Fibroblast of skin of abdomen (primary cell): ENCODE measurements around the gene SDK2.

Experiments used
- DNase-seq: peaks from one replicate; pipeline ENCODE4 v3.0.0-alpha.2; 2013

Gene SDK2

DNA sequence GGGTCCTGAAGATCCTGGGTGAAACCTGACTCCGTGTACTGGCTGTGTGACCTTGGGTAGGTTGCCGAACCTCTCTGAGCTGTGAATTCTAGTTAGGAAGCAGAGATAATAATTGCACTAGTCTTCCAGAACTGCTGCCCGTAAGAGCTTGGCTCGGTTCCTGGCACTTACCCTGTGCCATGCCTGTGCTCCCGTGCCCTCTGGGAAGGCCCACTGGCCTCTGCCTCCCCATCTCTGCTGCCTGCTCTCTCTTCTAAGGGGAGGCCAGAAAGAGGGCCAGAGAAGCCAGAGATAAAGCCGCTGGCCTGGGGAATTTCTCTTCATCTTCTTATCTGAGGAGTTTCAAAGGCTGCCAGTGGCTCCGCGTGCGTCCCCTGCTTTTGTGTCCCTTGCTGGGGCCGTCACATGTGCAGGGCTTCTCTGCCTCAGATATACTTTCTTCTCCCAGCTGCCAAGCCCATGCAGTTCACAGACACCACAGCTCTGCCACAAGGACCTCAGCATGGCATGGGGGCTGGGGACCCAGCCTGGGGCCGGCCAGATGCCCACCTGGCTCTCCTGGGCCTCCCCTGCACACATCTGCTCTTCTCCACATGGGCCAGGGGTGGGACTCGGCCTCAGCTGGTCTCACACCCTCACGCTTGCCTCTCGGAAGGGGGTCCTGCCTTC lies 145.2 kb downstream of the SDK2 start:
- no peak for DNase-seq

DNA sequence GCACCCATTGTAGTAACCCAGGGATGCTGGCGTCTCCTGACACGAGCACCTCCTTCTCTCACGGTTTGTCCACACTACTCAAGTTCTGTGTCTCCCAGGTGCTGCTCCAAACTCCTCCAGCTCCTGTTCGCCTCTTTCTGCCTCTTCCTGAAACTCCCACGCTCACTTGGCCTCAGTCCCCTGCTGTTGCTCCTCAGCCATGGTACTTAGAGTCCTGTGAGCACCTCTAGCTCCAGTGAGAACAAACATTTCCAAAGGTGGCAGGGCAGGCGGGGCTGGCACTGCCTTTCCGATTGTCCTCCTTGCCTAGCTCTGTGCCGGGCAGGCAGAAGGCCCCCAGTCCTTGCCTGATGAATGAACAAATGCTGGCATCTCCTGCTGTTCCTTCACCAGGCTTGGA lies 146.1 kb downstream of the SDK2 start:
- no peak for DNase-seq

DNA sequence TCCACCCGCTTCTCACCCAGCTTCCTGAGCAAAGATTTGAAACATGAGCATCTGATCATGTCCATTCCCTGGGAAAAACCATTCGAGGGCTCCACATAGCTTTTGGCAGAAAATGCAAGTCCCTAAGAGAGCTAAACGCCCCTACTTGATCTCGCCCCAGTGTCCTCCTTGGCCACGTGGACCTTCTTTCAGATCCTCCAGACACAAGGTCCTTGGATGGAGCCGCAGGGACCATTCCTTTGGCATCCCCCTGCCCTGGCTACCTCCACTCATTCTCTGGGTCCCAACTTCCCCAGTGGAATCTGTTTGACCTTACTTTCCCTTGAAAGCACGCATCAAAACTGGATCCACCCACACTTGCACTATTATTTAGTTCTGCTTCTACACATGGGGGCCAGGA lies 146.5 kb downstream of the SDK2 start:
- no peak for DNase-seq

DNA sequence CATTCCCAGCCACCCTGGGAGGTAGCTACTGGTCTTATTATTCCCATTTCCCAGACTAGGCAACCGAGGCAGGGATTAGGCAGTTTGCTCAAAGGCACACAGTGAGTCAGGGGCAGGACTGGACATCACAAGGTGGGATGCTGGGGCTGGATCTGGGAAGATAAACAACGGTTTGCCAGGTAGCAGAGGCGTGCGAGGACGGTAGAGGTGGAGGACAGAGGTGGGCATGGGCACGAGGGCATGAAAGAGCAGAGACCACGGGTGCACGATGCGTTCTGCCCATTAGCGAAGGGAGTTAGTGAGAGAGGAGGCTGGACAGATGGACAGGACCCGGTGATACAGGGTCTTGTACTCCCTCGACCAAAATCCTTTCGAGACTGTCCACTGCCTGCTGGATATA lies 148.0 kb downstream of the SDK2 start:
- DNase-seq, result no peak

DNA sequence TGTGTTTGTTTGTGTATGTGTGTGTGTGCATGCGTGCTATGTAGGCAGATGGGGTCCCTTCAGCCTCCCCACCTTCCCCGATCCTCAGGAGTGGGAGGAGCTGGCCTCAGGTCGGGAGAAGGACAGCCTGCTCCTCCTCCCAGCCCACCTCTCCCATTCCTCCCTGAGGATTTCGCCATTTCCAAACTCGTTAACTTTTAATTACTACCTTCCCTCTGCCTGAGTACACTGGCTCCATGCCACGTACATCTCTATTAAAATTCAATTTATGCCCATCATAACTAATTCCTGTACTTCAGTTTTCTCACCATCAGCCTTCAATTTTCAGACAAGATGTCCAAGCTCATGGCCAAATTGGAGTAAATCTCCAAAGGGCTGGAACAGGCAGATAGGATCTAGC lies 148.6 kb downstream of the SDK2 start:
- no peak for DNase-seq

DNA sequence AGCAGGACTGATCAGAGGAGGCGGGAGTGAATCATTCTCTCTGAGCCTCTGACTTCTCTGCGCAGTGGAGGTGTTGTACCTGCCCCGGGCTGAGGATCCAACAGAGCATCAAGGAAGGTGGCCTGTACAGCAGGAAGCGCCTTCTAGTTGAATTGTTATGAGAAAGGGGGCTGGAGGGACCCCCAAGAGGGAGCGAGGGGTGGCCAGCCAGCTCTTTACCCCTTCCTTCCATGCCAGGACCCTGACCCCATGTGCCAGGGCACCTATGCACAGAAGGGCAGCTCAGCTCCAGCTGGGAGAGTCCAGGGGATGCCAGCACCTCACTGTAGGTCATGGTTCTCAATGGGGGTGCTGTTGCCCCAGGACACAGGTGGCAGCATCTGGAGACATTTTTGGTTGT lies 149.3 kb downstream of the SDK2 start:
- DNase-seq, result no peak

DNA sequence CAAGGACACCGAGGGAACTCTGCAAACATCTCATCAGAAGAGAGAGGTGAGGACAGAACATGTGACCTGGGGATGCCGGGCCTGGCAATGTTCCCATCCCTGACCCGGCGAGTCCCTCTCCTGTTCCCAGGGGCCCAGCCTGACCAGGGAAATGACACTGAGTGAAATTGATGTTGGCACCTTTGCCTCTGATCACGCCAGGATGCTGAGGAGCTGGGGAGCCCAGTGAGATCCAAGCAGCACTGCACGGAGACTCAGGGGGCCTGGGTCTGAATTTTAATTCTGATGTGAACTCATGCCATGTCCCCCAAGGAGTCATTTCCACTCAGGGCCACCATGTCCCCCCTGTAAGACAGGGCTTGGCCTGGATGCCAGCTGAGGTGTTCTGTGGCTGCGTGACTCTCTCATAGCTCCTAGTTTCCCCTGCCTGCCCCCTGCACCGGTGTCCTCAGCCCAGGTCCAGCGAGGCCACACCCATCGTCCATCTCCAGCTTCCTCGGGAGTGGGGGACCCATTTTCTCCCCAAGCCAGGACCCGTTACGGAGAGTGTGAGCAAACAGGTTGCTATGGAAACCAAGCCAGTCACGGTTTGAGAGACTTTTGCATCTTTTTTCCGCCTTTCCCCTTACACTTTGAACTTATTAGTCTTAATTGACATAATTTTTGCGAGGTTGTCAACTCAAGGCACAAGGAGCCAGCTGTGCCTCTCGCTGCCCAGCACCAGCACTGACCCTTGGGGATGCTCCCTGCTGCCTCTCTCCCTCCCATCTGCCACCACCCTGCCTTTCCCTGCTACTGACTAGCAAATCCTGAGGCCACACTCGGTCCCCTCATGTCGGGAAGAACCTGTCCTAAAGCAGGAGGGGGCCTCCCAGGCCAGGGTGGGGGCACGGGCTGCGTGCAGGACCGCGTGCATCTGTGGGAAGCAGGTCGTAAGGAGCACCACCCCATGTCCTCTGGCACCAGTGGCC lies 150.0 kb downstream of the SDK2 start:
- no peak for DNase-seq

DNA sequence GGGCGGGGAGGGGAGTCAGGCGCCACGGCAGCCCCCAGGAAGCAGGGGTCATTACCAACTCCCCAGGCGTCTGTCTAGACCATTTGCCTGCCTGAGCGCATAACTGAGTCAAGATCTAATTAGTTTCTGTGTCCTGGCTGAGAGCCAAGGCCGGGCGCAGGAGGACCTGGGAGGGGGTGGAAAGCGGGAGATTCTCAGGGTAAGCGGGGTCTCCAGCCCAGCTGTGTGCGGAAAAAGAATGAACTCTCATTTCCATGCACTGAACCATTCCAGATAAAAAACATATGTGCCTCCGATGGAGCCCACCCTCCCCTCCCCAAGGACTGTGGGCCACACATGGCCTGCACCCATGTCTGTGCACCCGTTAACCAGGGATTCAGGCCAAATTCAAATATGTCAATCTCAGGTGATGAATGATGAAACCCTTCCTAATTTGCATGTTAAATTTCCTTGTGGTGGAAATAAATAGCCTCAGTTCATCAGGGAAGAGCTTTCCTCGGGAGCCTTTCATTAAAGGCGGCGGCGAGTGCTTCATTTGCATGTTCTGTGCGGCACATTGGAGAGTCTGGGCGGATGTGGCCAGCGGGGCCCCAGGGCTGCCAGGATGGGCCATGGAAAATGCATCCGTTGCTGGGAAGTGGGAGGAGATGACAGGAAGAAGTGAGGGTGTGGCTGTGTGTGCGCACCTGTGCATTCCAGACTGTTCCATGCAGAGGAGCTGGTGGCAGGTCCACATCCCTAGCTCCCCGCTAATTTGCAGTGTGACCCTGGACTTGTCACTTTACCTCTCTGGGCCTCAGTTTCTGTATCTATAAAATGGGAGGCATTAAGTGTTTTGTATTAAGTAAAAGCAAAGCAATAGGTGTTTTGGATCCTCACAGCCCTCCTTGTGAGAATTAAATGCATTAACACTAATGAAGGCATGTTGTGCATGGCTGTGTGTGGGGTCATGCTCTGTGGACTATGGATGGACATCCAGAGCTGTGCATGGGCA lies 151.1 kb downstream of the SDK2 start:
- no peak for DNase-seq

DNA sequence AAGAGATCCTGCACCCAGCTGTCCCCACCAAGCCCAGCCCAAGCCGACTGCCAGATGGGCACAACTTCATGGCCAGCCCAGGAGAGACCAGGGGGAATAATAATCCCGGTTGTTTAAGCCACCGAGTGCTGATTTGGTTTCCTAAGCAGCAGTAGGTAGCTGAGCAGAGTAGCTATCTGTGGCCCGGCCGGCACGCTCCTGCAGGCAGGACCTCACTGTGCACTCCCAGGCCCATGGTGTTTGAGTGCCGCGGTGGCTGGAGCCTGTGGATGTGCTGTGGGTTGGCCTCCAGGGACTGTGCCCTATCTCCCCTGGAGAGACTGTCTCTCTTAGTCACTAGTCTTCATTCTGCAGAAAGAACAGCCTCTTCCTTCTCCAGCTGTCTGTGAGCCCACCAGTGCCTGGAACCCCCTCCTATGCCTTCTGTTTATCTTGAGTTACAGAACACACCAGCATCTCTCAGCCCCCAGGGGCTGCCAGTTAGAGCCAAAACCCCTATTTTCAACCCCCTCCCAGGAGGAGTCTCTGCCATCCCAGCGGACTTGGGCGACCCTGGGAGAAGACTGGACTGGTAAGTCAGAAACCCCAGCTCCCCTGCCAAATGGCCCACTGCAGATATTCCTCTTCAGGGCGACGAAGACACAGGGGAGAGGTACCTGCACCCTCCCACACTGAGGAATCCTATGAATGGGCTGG lies 152.0 kb downstream of the SDK2 start:
- no peak for DNase-seq

DNA sequence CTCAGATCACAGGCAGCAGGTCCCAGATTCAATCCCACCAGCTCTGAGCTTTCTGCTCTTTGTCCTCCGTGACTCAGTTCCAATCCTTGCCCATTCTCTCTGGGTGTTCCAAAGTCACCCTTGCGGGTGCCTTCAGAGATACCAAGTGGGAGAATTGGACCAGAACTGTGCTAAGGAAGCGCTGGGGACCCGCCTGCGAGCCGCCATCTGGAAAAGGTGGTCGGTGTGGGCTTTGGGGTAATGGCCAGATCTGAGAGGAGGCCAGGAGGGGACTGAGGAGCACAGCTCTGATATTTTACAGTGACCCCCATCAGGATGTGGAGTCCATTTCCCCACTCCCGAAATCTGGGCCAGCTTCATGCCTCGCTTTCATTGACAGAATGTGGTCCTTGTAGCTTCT lies 152.6 kb downstream of the SDK2 start:
- no peak for DNase-seq

DNA sequence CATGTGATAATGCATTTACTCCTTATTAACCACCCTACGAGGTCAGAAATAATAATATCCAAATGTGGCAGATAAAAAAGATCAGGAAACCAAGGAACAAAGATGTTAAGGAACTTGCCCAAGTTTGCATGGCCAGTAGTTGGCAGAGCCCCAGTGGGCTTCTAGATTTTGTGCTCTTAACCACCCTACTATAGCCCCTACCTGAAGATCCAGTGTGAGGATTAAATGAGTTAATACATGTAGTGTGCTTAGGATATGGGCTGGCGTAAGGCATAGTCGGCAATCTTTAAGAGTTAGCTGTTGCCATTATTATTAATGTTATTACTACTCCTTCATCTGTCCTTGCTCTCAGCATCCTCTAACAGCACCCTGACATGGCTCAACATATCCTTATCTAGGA lies 153.4 kb downstream of the SDK2 start:
- DNase-seq, result no peak

DNA sequence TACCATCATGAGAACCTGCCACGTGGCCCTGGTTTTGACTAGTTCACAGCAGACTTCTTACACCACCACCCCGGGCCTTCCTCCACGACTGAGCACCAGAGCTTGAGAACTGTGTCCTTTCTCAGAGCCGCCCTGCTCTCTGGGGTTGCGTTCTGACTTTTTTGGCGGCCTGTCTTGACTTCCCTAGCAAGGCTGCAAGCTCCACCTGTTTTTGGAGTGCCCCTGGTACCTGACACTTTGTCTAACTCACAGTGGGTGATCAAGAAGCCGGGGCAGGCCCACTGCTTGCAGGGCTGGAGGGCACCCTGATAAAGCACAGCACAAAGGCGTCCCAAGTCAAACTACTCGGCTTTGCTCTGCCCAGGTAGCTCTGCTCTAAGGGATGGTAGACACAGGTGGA lies 154.3 kb downstream of the SDK2 start:
- DNase-seq, result no peak

DNA sequence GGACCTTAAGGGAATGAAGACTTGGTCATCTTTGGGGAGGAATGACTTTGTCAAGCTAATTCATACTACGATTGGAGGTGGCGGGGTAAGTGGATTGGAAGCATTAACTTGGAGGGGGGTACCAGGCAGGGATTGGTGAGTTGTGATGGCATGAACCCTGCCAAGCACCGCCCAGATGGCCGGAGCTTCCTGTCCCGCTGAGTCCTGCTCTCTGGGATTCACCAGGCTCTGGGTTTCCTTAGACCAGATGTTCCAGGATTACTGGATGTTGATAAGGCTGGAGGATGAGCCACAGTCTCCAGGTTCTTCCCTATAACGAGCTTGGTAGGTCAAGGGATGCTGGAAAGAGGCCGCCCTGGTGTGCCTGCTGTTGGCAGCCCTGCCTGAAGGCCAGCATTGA lies 154.9 kb downstream of the SDK2 start:
- DNase-seq, result no peak

DNA sequence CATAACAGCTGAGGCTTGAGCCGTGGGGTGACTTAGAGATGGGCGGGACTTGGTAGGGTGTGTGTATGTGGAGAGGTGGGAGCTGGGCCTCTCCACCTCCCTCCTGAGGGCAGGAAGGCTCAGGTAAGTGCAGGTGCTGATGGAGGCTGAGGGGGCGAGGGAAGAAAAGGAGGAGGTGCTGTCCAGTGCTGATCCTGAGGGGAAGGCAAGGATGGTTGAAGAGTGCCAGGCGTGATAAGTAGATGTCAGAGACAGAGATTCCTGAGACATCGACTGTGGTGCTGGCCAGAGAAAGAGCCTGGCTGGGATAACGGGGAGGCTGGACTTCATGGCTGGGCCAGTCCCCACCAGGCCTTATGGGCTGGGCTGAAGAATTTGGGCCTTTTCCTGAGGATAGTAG lies 159.1 kb downstream of the SDK2 start:
- no peak for DNase-seq

DNA sequence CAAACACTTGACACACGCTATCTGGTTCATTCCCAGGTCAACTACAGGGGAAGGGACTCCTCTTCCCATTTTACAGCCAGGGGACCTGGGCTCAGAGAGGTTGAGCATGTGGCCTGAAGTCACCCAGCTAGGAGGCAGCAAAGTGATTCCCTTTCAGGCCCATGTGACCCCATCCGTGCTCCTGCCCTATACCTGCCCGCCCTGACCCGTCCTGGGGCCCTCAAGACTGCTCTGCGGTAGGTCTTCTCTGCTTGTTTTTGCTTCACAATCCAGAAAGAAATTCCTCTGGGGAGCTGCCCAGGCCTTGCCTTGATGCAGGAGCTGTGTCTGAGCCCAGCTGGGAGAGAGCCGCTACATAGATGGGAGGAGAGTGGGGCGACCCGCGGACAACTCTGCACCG lies 161.4 kb downstream of the SDK2 start:
- no peak for DNase-seq

DNA sequence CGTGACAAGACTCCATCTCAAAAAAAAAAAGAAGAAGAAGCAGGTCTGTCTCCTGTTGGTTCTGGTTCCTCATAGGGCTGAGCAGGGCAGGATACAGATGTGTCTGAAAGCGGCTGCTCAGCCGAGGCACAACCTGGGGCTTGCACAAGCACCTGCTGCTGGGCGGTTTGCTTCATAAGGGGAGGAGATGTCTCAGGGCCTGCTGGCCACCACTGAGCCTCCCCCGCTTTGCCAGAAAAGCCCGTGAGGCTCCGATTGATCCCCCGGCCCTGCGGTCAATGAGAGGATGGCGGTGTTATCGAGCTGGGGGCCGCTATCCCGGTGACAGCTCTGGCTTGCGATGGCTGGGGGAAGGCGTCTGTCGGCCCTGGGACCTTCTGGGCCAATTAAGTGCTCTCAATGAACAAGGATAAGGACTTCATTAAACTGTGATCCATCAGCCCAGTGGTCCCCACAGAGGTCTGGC lies 162.0 kb downstream of the SDK2 start:
- no peak for DNase-seq

DNA sequence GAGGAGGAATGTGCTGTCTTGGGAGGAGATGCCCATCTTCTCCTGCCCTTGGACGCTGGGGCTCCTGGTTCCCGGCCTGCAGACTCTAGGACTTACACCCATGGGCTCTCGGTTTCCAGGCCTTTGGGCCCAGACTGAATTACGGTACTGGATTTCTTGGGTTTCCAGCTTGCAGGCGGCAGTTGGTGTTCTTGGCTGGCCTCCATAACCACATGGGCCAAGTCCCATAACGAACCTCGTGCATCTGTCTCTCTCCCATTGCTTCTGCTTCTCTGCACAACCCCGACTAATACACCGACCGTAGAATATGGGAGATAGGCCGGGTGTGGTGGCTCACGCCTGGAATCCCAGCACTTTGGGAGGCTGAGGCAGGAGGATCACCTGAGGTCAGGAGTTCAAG lies 162.6 kb downstream of the SDK2 start:
- no peak for DNase-seq

DNA sequence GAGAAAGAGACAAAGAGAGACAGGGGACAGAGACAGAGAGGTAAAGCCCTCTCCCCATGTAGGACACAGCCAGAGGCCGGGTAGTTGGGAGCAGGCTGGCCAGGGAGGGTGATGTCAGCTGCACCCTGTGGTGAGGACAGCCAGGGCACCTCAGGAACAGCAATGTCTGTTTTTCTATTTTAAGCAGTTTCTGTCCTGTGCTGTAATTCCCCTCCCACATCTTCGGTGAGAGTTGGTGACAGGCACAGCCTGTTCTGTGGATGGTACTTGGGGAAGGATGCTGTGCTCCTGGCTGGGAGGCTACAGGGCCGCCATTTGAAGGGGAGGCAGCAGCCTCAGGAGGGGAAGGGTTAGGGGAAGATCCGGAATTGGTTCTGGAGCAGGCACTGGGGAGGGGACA lies 163.5 kb downstream of the SDK2 start:
- DNase-seq, result no peak

DNA sequence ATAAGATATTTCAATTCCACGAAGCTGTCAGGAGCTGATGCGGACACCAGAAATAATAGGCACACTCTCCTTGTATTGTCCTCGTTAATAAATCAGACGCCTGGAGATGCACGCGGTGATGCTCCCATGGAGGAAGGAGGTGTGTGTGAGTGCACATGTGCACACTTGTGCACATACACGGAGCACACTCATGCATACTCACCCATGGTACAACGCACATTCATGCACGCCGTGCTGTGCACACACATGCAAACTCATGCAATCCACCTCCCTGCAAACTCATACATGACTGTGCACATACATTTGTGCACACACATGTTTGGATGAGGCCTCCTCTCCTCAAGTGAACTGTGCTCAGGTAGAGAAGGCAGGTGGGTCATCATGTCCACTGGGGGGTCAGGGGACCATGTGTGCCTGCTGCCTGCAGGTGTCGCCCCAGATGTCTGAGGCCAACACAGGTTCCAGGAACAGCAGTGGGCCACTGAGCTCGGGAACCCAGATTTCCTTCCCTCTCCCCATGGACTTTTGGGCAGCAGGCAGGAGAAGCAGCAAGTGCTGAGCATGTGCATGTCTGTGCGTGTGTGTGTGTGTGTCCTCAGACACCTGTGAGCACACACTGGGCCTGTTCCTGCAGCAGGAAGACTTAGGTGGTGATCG lies 165.3 kb downstream of the SDK2 start:
- DNase-seq, result no peak

DNA sequence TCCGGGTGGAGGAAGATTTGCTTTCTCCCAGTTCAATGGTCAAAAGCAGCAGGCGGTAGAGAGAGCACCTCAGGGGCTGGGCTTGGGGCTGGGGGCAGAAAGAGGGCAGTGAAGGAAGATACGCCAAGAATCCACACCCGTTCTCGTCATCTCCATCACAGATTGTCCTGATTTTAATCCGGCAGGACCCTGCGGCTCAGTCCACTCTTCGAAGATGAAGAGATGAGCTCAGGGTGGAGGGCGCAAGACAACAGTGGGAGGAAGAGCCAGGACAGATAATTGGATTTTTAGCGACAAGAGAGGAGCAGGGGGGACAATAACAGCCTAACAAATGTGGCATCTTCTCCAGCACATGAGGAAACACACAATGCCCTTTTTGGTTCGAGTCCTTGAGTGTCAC lies 165.9 kb downstream of the SDK2 start:
- DNase-seq, result no peak

DNA sequence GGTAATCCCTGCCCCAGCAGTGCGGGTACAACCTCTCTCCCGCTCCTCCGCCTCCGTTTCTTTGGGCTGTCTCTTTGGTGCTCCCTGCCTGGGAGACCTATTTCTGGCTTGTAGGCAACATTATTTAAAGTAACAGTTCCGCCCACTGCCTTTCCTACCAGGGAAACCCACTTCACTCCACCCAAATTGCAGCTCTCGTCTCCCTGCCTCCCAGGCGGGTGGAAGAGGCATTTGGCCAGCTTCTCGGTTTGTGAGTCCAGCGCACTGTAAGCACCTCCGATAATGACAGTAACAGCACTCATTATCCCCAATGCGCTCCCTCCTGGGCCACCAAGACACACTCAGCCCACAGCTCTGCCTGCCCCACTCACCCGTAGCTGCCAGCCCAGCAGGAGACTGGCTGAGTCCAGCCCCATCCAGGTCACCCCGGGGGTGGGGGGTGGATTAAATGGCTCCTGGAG lies 167.3 kb downstream of the SDK2 start:
- DNase-seq, result no peak
